DOHH2 (cell line): ENCODE data around the gene GADD45A.

Experiments used
- H3F3A ChIP-seq: fragments of 200-600 bp; sonication (generic), shearing (Covaris generic); 2 replicates; pipeline ENCODE4 v1.6.0; 2016; ENCODE audit warnings: antibody characterized with exemption, mild to moderate bottlenecking; ENCODE audit not compliant: control insufficient read depth, insufficient read depth
- H3K27ac ChIP-seq: fragments of 200-600 bp; sonication (generic); 2 replicates; pipeline ENCODE4 v1.5.1; 2014; ENCODE audit warnings: low read depth, mild to moderate bottlenecking, low read length, moderate library complexity
- H3K27me3 ChIP-seq: fragments of 200-600 bp; sonication (generic); 2 replicates; pipeline ENCODE4 v1.6.1; 2014; ENCODE audit warnings: mild to moderate bottlenecking, low read length, mixed read lengths; ENCODE audit not compliant: control insufficient read depth
- H3K36me3 ChIP-seq: fragments of 200-600 bp; sonication (generic); 2 replicates; pipeline ENCODE4 v1.6.1; 2014; ENCODE audit warnings: mild to moderate bottlenecking, low read length, moderate library complexity, mixed read lengths; ENCODE audit not compliant: control insufficient read depth
- H3K4me1 ChIP-seq: fragments of 200-600 bp; sonication (generic); 2 replicates; pipeline ENCODE4 v1.6.1; 2014; ENCODE audit warnings: mild to moderate bottlenecking, low read length, mixed read lengths; ENCODE audit not compliant: control insufficient read depth
- H3K4me2 ChIP-seq: fragments of 200-600 bp; sonication (generic); 2 replicates; pipeline ENCODE4 v1.6.0; 2014; ENCODE audit warnings: mild to moderate bottlenecking, low read length, moderate library complexity
- H3K4me3 ChIP-seq: fragments of 200-600 bp; sonication (generic); 2 replicates; pipeline ENCODE4 v1.5.1; 2014; ENCODE audit warnings: mild to moderate bottlenecking, low read length, mixed read lengths
- H3K79me2 ChIP-seq: fragments of 200-600 bp; sonication (generic); 2 replicates; pipeline ENCODE4 v1.6.1; 2014; ENCODE audit warnings: mild to moderate bottlenecking, low read length, mixed read lengths; ENCODE audit not compliant: control insufficient read depth
- H3K9me2 ChIP-seq: fragments of 200-600 bp; sonication (generic); replicated peaks from 2 replicates; pipeline ENCODE4 v1.6.1; 2014; ENCODE audit warnings: mild to moderate bottlenecking, low read length, mixed read lengths; ENCODE audit not compliant: control insufficient read depth
- H3K9me3 ChIP-seq: fragments of 200-600 bp; sonication (generic); 2 replicates; pipeline ENCODE4 v1.6.1; 2014; ENCODE audit warnings: antibody characterized with exemption, low read length, mixed read lengths; ENCODE audit not compliant: control insufficient read depth, insufficient read depth
- H4K20me1 ChIP-seq: fragments of 200-600 bp; sonication (generic); 2 replicates; pipeline ENCODE4 v1.6.0; 2014; ENCODE audit warnings: low read depth, mild to moderate bottlenecking, antibody characterized with exemption, low read length, moderate library complexity; ENCODE audit not compliant: control insufficient read depth, insufficient read depth
- EZH2phosphoT487 ChIP-seq: fragments of 200-600 bp; sonication (generic); IDR thresholded peaks from 2 replicates; pipeline ENCODE4 v1.6.1; 2017; ENCODE audit warnings: borderline replicate concordance, mild to moderate bottlenecking, antibody characterized with exemption, low read length, moderate library complexity, mixed read lengths
- TF ChIP-seq, protein P1 (sequence below): fragments of 200-600 bp; sonication (generic); IDR thresholded peaks from one replicate; pipeline ENCODE4 v1.5.1; 2014; ENCODE audit warnings: antibody characterized with exemption, mild to moderate bottlenecking, low read depth, low read length; ENCODE audit not compliant: poor library complexity, severe bottlenecking

The GADD45A gene

DNA sequence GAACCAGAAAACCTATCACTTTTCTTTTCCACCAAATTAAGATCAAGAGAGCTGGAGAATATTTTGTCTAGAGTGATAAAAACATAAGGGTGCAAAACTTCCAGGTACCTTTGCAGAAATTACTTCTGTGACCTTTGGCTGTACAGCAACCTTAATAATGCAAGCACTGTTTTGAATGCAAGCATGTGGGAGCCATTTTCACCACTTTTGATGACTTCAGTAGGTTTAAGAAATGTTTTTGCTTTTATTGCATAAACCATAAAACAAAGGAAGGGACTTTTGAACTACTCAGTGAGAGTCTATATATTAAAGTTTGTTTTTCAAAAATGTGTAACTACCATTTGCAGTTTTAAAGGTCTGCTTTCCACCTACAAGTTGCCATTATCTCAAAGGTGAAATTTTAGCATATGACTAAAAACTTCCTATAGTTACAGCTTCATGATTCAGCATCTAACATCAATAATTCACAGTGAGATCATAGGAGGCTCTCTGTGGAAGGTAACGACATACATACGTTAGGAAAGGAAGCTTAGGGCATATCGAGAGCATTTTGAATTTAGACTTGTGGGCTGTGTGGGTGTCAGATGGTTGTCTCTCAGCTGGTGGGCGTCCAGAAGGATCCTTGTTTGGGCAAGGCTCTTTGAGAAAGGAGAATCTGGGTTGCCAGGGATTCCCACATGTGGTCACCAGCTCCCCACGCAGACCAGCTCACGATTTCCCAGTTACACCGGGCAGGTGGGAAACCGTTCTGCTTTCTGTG, 1.1 kb upstream of the GADD45A start:
- Histone ChIP-seq H3K27ac (no peak overlapping the region), H3K27me3 (no peaks in the 10 kb centered on the region), H3K4me2 (peak overlapping the region; percentile 70), H3K9me2 (no peaks in the 10 kb centered on the region), H4K20me1 (peaks cover 8% of the 10 kb centered on the region; the same call in 1 of the 2 replicates), H3F3A (peaks cover 12% of the 10 kb centered on the region; the same call in 1 of the 2 replicates), H3K4me1 (peaks cover 17% of the 10 kb centered on the region), H3K9me3 (no peaks in the 10 kb centered on the region), H3K36me3 (peaks cover 30% of the 10 kb centered on the region), H3K4me3 (peak overlapping the region; percentile 77), H3K79me2 (peaks cover 23% of the 10 kb centered on the region)
- TF ChIP-seq, protein P1, sequence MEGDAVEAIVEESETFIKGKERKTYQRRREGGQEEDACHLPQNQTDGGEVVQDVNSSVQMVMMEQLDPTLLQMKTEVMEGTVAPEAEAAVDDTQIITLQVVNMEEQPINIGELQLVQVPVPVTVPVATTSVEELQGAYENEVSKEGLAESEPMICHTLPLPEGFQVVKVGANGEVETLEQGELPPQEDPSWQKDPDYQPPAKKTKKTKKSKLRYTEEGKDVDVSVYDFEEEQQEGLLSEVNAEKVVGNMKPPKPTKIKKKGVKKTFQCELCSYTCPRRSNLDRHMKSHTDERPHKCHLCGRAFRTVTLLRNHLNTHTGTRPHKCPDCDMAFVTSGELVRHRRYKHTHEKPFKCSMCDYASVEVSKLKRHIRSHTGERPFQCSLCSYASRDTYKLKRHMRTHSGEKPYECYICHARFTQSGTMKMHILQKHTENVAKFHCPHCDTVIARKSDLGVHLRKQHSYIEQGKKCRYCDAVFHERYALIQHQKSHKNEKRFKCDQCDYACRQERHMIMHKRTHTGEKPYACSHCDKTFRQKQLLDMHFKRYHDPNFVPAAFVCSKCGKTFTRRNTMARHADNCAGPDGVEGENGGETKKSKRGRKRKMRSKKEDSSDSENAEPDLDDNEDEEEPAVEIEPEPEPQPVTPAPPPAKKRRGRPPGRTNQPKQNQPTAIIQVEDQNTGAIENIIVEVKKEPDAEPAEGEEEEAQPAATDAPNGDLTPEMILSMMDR, result no peak

DNA sequence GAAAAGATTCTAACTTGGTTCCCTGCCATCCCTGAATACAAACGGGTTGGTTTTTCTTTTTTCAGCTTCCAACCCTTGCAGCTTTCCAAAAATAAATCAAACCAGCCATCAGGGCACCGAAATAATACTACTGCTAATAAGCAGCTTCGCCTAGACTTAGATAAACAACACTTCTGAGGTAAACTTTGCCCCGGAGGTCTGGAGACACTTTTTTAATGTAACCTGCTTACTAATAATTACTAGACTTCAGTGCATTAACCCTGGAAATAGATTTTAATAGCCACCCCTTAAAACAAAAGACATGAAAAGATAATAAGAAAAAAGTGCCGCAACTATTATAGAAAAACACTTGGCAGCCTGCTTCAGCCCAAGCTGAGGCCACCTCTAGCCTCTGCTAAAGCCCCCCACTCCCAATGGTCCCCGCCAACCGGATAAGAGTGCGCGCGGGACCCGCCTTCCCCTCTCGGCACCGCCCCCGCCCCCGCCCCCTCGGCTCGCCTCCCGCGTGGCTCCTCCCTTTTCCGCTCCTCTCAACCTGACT, 405 bp upstream of the GADD45A start:
- TF ChIP-seq, protein P1, result no peak
- TF ChIP-seq EZH2phosphoT487, result no peak
- H3K27me3 ChIP-seq, result no peaks in the 10 kb centered on the region
- H3K4me1 ChIP-seq, result peaks cover 17% of the 10 kb centered on the region
- H3K4me3 ChIP-seq, result peak overlapping the region; percentile 77
- H3K27ac ChIP-seq, result no peak overlapping the region
- peaks cover 8% of the 10 kb centered on the region; the same call in 1 of the 2 replicates for H4K20me1 ChIP-seq
- H3K9me3 ChIP-seq, result no peaks in the 10 kb centered on the region
- H3K36me3 ChIP-seq, result peaks cover 36% of the 10 kb centered on the region
- peaks cover 23% of the 10 kb centered on the region for H3K79me2 ChIP-seq
- H3K9me2 ChIP-seq, result no peaks in the 10 kb centered on the region
- H3K4me2 ChIP-seq, result peak overlapping the region; percentile 70
- peaks cover 12% of the 10 kb centered on the region; the same call in 1 of the 2 replicates for H3F3A ChIP-seq

DNA sequence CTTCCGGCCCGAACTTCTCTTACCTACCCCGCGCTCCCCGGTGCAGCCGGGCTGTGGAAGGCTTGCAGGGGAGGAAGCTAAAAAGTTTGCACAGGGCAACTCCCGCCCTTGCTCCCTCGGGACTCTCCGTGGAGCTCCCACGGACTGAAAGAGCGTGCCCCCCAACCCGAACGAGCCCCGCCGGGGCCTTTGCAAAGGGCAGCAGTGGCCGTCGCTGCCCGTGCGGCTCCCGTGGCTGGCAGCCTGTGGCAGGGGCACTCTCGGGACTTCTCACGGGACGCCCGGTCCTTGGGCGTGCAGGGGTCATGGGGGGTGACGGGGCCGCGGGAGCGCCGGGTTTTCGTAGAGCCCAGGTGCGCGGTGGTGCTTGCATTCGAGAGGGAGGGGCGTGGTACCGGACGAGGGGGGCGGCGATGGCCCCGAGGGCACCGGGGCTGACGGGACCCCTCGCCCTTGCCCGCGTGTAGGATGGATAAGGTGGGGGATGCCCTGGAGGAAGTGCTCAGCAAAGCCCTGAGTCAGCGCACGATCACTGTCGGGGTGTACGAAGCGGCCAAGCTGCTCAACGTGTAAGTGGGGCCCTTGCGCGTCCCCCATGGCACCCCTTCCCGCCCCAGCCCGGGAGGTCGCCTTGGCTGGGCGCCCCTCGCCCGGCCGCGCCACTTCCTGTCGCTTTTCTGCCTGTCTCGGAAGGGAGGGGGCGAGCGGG, 711 bp downstream of the GADD45A start:
- peak overlapping the region; percentile 77 for H3K4me3 ChIP-seq
- H3K36me3 ChIP-seq, result peaks cover 43% of the 10 kb centered on the region
- H3K4me2 ChIP-seq, result peak overlapping the region; percentile 86
- peaks cover 18% of the 10 kb centered on the region; the same call in 1 of the 2 replicates for H3F3A ChIP-seq
- no peaks in the 10 kb centered on the region for H3K9me2 ChIP-seq
- H3K9me3 ChIP-seq, result no peaks in the 10 kb centered on the region
- no peak for TF ChIP-seq EZH2phosphoT487
- TF ChIP-seq, protein P1, result no peak
- H3K27ac ChIP-seq, result peak overlapping the region; percentile 46
- peaks cover 17% of the 10 kb centered on the region for H3K4me1 ChIP-seq
- H3K79me2 ChIP-seq, result peaks cover 23% of the 10 kb centered on the region
- no peaks in the 10 kb centered on the region for H3K27me3 ChIP-seq
- peaks cover 8% of the 10 kb centered on the region; the same call in 1 of the 2 replicates for H4K20me1 ChIP-seq
